Mucosa of gallbladder (tissue), 1 donor: ENCODE results near the gene GRM1. TPM values are rescaled to one million over a fixed set of nuclear protein-coding genes. Genes with fewer than 3 reads are reported as not detected.

Experiments
- DNase-seq: peaks from one replicate; pipeline ENCODE4 v3.0.0-alpha.2; 2020; ENCODE audit warnings: low spot score
- total RNA-seq: library from RNA; stranded (reverse); gene quantifications from one replicate; pipeline ENCODE4 v1.2.1, GENCODE V29; 2021
- donor health status: DM: no; HTN: no; CAD: no.

The GRM1 gene
- total RNA-seq, 1 donor from 2014 or later = not detected

GRCh38 chr6:146097586-146097985, 68.7 kb downstream of the GRM1 start:
- DNase-seq = no peak

DNA sequence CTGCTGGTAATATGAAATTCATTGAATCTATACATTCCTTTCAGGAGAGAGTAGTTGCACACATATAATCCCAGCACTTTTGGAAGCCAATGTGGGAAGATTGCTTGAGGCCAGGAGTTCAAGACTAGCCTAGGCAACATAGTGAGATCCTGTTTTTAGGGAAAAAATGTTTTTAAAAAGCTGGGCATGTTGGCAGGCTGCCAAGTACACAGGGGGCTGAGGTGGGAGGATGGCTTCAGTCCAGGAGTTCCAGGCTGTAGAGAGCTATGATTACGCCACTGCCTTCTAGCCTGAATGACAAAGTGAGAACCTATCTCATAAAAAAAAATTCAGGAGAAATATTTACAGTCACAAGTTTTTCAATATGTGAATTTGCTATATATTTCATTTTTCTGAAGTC, 71.9 kb downstream of the GRM1 start:
- DNase-seq = no peak

DNA sequence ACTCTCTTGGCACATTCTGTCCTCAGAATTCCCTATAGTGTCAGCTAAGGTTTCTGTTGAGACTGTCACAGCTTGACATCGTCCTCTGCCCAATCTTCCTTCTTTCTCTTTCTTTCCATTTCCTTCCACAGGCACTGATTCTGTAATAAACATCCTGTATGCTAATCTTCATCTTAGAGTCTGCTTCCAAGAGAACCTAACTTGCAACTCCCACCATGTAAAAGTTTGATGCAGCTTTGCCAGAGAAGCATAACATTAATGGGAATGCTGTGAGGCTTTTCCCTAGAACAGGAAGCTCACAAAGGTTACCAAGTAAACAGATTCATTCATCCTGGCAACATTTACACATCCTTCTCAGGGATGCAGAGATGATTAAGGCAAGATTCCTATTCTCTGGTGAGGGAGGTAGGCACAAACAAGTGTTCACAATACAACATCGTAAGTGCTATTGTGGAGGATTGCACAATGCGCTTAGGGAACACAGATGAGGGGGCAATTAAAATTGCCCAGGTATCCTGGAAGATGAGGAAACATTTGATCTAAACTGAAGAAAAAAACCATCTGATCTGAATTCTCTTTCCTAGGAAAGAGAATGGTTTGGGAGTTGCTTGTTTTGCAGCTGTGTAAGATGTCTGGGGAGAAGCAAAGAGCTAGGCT, 74.7 kb downstream of the GRM1 start:
- no peak for DNase-seq

DNA sequence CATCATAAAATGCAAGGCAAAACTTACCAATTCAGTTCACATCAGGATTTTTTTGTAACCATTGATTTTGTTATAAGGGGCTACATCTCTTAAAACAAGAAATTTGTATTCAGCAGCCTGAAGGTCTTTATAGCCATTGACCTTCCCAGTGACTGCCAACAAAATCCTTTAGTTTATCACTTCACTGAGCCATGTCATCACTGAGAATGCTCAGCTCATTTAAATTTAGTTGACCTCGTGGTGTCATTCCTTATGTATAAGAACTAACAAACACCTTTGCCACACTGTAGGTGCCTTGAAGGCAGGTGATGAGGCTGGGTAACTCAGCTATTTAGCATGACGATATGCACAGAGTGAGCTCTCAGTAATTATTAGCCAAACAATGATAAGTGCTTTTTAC, 77.7 kb downstream of the GRM1 start:
- DNase-seq = no peak

GRCh38 chr6:146110990-146111389, 82.1 kb downstream of the GRM1 start:
- DNase-seq = no peak

DNA sequence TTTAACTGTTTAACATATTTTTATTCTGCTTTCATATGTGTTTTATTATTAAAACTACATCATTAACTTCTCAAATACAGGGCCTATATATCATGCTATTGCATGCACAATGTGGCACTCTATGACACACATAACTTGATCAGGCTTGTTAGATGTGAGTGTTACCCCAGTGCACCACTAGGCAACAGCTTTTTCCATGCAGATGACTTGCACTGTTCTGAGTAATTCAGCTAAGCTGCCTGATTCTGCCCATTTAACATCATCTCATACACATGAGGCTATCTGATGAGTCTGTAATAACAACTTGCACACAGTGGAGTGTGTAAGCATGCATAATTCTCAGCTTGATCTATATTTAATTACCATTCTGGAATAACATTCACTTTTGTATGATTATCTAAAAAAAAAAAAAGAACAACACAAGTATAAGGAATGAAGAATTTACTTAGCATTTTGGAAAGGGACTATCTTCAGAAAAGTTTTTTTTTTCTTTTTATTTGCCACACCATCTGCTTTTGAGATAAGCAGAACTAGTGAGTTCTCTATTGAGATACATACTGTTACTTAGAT, 83.1 kb downstream of the GRM1 start:
- no peak for DNase-seq

- DNase-seq = no peak
These were observed 84.3 kb downstream of the GRM1 start for GRCh38 chr6:146113084-146113623.

- DNase-seq = no peak
These were observed 94.8 kb downstream of the GRM1 start for GRCh38 chr6:146123616-146124015.

DNA sequence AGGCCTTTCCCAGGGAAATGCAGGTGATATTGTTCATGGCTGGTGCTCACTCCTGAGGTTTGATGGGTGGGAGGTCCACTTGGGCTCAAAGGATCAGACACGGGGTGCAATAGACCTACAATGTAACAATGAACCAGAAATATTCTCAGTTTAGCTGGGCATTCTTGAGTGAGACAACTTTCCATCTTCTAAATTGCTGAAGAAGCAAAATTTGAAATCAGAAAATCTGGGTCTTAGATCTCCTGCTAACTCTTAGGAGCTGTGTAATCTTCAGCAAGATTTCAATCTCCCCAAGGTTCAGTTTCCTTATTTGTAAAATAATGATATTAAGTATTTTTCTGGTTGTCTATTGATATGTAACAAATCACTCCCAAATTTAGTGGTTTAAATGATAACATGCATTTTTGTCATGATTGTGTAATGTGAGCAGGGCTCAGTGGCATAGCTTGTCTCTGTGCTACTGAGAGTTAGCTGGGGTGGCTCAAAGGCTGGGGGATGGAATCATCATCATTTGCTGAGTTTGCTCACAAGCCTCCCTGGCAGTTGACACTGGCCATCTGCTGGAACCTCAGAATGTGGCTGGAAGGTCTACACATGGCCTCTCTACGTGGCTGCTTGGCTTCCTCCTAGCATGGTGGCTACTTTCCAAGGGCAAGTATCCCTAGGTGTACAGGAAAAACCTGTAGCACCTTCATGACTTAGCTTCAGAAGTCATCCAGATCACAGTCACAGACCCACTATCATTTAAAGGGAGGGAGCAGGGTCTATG, 98.8 kb downstream of the GRM1 start:
- DNase-seq = no peak

- no peak for DNase-seq
These were observed 105.0 kb downstream of the GRM1 start for GRCh38 chr6:146133866-146134265.

DNA sequence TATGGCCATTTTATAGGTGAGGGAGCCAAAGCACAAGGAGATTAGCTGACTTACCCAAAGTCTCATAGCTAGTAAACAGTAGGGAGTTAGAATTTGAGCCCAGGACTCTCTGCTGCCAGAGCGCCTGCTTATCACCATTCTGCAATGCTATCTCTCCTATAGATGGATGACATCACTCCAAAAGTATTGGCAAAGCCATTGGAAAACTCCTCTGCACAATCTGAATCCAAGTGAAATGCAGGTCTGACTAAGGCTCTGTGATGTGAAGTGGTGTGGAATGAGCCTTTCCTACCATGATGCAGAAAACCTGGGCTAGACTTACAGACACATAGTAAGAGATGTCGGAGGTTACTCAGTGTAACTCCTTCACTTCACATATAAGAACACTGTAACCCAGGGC, 106.3 kb downstream of the GRM1 start:
- no peak for DNase-seq

- DNase-seq = no peak
These were observed 118.0 kb downstream of the GRM1 start for GRCh38 chr6:146146836-146147235.

- no peak for DNase-seq
These were observed 120.9 kb downstream of the GRM1 start for GRCh38 chr6:146149770-146150169.

GRCh38 chr6:146153040-146153758, 124.3 kb downstream of the GRM1 start:
- DNase-seq = no peak

GRCh38 chr6:146154197-146154596, 125.3 kb downstream of the GRM1 start:
- DNase-seq = no peak

- DNase-seq = no peak
These were observed 132.8 kb downstream of the GRM1 start for GRCh38 chr6:146161664-146162063.

- DNase-seq = no peak
These were observed 141.0 kb downstream of the GRM1 start for GRCh38 chr6:146169872-146170271.

GRCh38 chr6:146177785-146178184, 148.9 kb downstream of the GRM1 start:
- no peak for DNase-seq

- no peak for DNase-seq
These were observed 155.0 kb downstream of the GRM1 start for GRCh38 chr6:146183831-146184230.

DNA sequence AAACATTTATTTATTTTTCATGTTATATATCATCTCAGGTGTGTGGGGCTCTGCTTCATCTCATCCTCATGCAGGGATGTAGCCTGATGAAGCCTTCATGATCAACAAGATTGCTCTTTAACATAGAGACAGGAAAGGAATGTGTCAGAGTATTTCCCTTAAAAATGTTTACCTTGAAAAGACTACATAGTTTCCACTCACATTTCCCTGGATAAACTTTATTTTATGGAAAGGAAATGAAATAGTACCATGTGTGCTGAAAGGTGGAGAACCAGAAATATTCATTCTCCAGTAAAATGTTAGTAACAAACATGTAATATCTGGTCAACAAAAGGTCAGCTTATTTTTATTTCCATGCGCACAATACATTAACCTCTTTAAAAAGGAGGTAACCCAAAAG, 155.8 kb downstream of the GRM1 start:
- DNase-seq = no peak

DNA sequence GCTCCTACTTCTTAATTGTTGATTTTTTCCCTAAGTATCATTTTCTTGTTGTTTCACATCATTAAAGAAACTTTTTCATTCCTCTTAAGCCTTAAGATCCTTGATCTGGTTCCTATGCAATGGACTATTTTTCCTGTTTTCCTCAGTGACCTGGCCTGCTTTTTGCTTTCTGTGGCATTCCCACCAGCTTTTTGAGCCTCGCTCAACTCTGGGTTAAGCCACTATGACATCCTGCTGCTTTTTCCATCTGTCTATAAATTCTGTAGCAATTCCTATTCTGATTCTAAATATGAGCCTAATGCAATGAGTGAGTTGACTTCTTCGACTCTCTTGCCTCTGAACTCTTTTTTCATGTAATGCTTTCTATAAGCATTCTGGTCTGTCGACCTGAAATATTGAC, 160.3 kb downstream of the GRM1 start:
- no peak for DNase-seq

GRCh38 chr6:146190581-146190980, 161.7 kb downstream of the GRM1 start:
- no peak for DNase-seq
